DOHH2 (cell line): ENCODE measurements around the gene GABRG3.

Source experiments
- H3F3A ChIP-seq: fragments of 200-600 bp; sonication (generic), shearing (Covaris generic); 2 replicates; pipeline ENCODE4 v1.6.0; 2016; ENCODE audit warnings: antibody characterized with exemption, mild to moderate bottlenecking; ENCODE audit not compliant: control insufficient read depth, insufficient read depth
- H3K27ac ChIP-seq: fragments of 200-600 bp; sonication (generic); 2 replicates; pipeline ENCODE4 v1.5.1; 2014; ENCODE audit warnings: low read depth, mild to moderate bottlenecking, low read length, moderate library complexity
- H3K27me3 ChIP-seq: fragments of 200-600 bp; sonication (generic); 2 replicates; pipeline ENCODE4 v1.6.1; 2014; ENCODE audit warnings: mild to moderate bottlenecking, low read length, mixed read lengths; ENCODE audit not compliant: control insufficient read depth
- H3K36me3 ChIP-seq: fragments of 200-600 bp; sonication (generic); 2 replicates; pipeline ENCODE4 v1.6.1; 2014; ENCODE audit warnings: mild to moderate bottlenecking, low read length, moderate library complexity, mixed read lengths; ENCODE audit not compliant: control insufficient read depth
- H3K4me1 ChIP-seq: fragments of 200-600 bp; sonication (generic); 2 replicates; pipeline ENCODE4 v1.6.1; 2014; ENCODE audit warnings: mild to moderate bottlenecking, low read length, mixed read lengths; ENCODE audit not compliant: control insufficient read depth
- H3K4me2 ChIP-seq: fragments of 200-600 bp; sonication (generic); 2 replicates; pipeline ENCODE4 v1.6.0; 2014; ENCODE audit warnings: mild to moderate bottlenecking, low read length, moderate library complexity
- H3K4me3 ChIP-seq: fragments of 200-600 bp; sonication (generic); 2 replicates; pipeline ENCODE4 v1.5.1; 2014; ENCODE audit warnings: mild to moderate bottlenecking, low read length, mixed read lengths
- H3K79me2 ChIP-seq: fragments of 200-600 bp; sonication (generic); 2 replicates; pipeline ENCODE4 v1.6.1; 2014; ENCODE audit warnings: mild to moderate bottlenecking, low read length, mixed read lengths; ENCODE audit not compliant: control insufficient read depth
- H3K9me2 ChIP-seq: fragments of 200-600 bp; sonication (generic); replicated peaks from 2 replicates; pipeline ENCODE4 v1.6.1; 2014; ENCODE audit warnings: mild to moderate bottlenecking, low read length, mixed read lengths; ENCODE audit not compliant: control insufficient read depth
- H3K9me3 ChIP-seq: fragments of 200-600 bp; sonication (generic); 2 replicates; pipeline ENCODE4 v1.6.1; 2014; ENCODE audit warnings: antibody characterized with exemption, low read length, mixed read lengths; ENCODE audit not compliant: control insufficient read depth, insufficient read depth
- H4K20me1 ChIP-seq: fragments of 200-600 bp; sonication (generic); 2 replicates; pipeline ENCODE4 v1.6.0; 2014; ENCODE audit warnings: low read depth, mild to moderate bottlenecking, antibody characterized with exemption, low read length, moderate library complexity; ENCODE audit not compliant: control insufficient read depth, insufficient read depth
- EZH2phosphoT487 ChIP-seq: fragments of 200-600 bp; sonication (generic); IDR thresholded peaks from 2 replicates; pipeline ENCODE4 v1.6.1; 2017; ENCODE audit warnings: borderline replicate concordance, mild to moderate bottlenecking, antibody characterized with exemption, low read length, moderate library complexity, mixed read lengths
- TF ChIP-seq, protein P1 (sequence below): fragments of 200-600 bp; sonication (generic); IDR thresholded peaks from one replicate; pipeline ENCODE4 v1.5.1; 2014; ENCODE audit warnings: antibody characterized with exemption, mild to moderate bottlenecking, low read depth, low read length; ENCODE audit not compliant: poor library complexity, severe bottlenecking

GABRG3 gene

DNA sequence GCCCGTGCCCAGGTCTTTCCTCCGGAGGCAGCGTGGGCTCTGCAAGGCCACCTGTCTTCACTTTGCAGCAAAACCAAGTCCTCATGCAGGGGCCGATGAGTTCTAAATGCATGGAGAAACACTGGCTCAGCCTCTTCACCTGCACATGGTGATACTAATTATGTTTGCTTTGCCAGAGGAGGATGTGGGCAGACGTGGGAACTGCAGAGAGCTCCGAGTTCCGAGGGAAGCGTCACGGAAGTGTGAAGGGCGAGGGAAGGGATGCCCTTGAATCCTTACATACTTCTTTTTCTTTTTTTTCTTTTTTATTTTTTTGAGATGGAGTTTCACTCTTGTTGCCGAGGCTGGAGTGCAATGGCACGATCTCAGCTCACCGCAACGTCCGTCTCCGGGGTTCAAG is 74.8 kb downstream of the GABRG3 start:
- H4K20me1 ChIP-seq = no peaks in the 10 kb centered on the region
- no peak overlapping the region for H3K4me3 ChIP-seq
- no peaks in the 10 kb centered on the region for H3F3A ChIP-seq
- no peak overlapping the region for H3K27ac ChIP-seq
- H3K9me2 ChIP-seq = no peaks in the 10 kb centered on the region
- H3K79me2 ChIP-seq = no peaks in the 10 kb centered on the region
- no peaks in the 10 kb centered on the region for H3K4me1 ChIP-seq
- no peak overlapping the region for H3K4me2 ChIP-seq
- H3K36me3 ChIP-seq = no peaks in the 10 kb centered on the region
- H3K27me3 ChIP-seq = no peaks in the 10 kb centered on the region
- H3K9me3 ChIP-seq = no peaks in the 10 kb centered on the region; the same call in 1 of the 2 replicates
- TF ChIP-seq EZH2phosphoT487 = no peak
- TF ChIP-seq, protein P1, sequence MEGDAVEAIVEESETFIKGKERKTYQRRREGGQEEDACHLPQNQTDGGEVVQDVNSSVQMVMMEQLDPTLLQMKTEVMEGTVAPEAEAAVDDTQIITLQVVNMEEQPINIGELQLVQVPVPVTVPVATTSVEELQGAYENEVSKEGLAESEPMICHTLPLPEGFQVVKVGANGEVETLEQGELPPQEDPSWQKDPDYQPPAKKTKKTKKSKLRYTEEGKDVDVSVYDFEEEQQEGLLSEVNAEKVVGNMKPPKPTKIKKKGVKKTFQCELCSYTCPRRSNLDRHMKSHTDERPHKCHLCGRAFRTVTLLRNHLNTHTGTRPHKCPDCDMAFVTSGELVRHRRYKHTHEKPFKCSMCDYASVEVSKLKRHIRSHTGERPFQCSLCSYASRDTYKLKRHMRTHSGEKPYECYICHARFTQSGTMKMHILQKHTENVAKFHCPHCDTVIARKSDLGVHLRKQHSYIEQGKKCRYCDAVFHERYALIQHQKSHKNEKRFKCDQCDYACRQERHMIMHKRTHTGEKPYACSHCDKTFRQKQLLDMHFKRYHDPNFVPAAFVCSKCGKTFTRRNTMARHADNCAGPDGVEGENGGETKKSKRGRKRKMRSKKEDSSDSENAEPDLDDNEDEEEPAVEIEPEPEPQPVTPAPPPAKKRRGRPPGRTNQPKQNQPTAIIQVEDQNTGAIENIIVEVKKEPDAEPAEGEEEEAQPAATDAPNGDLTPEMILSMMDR = no peak

DNA sequence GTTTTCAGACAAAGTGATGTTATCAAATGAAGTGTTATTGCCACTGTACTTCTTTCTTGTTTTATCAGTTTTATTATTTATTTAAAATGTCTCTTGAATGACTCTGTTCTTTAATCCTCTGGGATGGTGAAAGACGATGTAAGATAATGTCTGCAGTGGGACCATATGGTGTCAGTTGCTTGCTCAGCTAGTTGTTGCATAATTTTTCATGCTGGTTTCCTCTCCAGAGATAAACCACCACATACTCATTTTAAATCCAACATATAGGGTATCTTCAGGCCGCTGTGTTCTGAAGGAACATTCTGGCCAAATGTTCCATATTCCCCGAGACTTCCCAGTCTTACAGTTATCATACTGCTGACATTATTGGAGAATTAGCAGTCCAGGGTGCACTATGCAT is 75.9 kb downstream of the GABRG3 start:
- no peak for TF ChIP-seq EZH2phosphoT487
- TF ChIP-seq, protein P1 = no peak
- no peaks in the 10 kb centered on the region for H3K4me1 ChIP-seq
- H3K36me3 ChIP-seq = no peaks in the 10 kb centered on the region
- H3K27me3 ChIP-seq = no peaks in the 10 kb centered on the region
- H3K4me3 ChIP-seq = no peak overlapping the region
- no peaks in the 10 kb centered on the region for H3F3A ChIP-seq
- H3K9me3 ChIP-seq = no peaks in the 10 kb centered on the region; the same call in 1 of the 2 replicates
- H3K79me2 ChIP-seq = no peaks in the 10 kb centered on the region
- no peak overlapping the region for H3K27ac ChIP-seq
- no peaks in the 10 kb centered on the region for H4K20me1 ChIP-seq
- H3K4me2 ChIP-seq = no peak overlapping the region
- H3K9me2 ChIP-seq = no peaks in the 10 kb centered on the region

DNA sequence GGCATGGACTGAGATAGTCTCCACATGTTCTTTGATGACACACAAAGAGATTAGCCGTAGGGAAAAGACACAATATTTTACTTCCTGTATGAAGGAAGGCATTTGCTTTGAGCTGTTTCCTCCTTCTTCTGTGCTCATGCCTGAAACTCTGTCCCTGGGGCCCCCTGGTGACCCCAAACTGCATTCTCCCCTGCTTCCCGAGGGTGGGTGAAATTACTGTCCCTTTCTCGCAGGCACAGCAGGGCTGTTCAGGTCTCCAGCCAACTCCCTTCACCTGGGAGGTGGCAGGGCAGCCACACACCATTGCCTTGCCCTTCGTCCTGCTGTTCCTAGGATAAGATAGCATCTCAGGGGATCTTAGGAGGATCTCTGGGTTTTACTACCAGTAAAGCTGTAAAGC is 79.2 kb downstream of the GABRG3 start:
- Histone ChIP-seq H3K4me2 (no peak overlapping the region), H3K4me3 (no peak overlapping the region), H4K20me1 (no peaks in the 10 kb centered on the region), H3K9me2 (no peaks in the 10 kb centered on the region), H3K9me3 (no peaks in the 10 kb centered on the region; the same call in 1 of the 2 replicates), H3K4me1 (no peaks in the 10 kb centered on the region), H3K36me3 (no peaks in the 10 kb centered on the region), H3K27ac (no peak overlapping the region), H3F3A (no peaks in the 10 kb centered on the region), H3K27me3 (no peaks in the 10 kb centered on the region), H3K79me2 (no peaks in the 10 kb centered on the region)
- no peak for TF ChIP-seq EZH2phosphoT487
- TF ChIP-seq, protein P1 = no peak

- no peaks in the 10 kb centered on the region; the same call in 1 of the 2 replicates for H3K9me3 ChIP-seq
- H3K9me2 ChIP-seq = no peaks in the 10 kb centered on the region
- H3K79me2 ChIP-seq = no peaks in the 10 kb centered on the region
- no peaks in the 10 kb centered on the region for H4K20me1 ChIP-seq
- H3K36me3 ChIP-seq = no peaks in the 10 kb centered on the region
- no peaks in the 10 kb centered on the region for H3K4me1 ChIP-seq
- H3K27me3 ChIP-seq = no peaks in the 10 kb centered on the region
- no peaks in the 10 kb centered on the region for H3F3A ChIP-seq
- H3K4me2 ChIP-seq = no peak overlapping the region
- TF ChIP-seq, protein P1 = no peak
- no peak for TF ChIP-seq EZH2phosphoT487
- no peak overlapping the region for H3K4me3 ChIP-seq
- no peak overlapping the region for H3K27ac ChIP-seq
Observed at GRCh38 chr15:27054426-27054825, 83.4 kb downstream of the GABRG3 start.
